H1 (cell line): Measurements from ENCODE around the gene COL5A1. TPM values are rescaled to one million over a fixed set of nuclear protein-coding genes. Genes with fewer than 3 reads are reported as not detected.

Experiments
- CTCF ChIA-PET: fragments of 300-600 bp; sonication (Branson Sonifier 250); formaldehyde crosslinking; loops from one replicate; lab custom pipeline; 2021; ENCODE audit not compliant: partially characterized antibody; lab: Charles Lee
- POLR2A ChIA-PET: fragments of 300-600 bp; sonication (Branson Sonifier 250); formaldehyde crosslinking; loops from one replicate; lab custom pipeline; 2021; ENCODE audit warnings: inconsistent platforms; ENCODE audit not compliant: partially characterized antibody; lab: Charles Lee
- DNase-seq, 2 experiments: peaks; one replicate each; pipeline versions ENCODE4 v3.0.0 to v3.0.0-alpha.2; 2010 to 2022; ENCODE audit warnings: low spot score in 2 of 2, low read depth in 1 of 2, mixed read lengths in 1 of 2
- FAIRE-seq: peaks from 2 replicates; lab custom pipeline; 2011; peaks lifted over from hg19 to GRCh38; lab: Jason Lieb, UNC
- H2AFZ ChIP-seq: 2 replicates; pipeline ENCODE4 v1.8.1; 2012; ENCODE audit warnings: low read length, inconsistent platforms
- H2AK5ac ChIP-seq: 2 replicates; pipeline ENCODE4 v1.6.1; 2013; ENCODE audit warnings: low read depth, low read length
- H2BK120ac ChIP-seq: replicated peaks from 2 replicates; pipeline ENCODE3; 2013; ENCODE audit warnings: low read depth, low read length, inconsistent platforms
- H2BK12ac ChIP-seq: 2 replicates; pipeline ENCODE4 v1.6.1; 2013; ENCODE audit warnings: low read depth, low read length
- H2BK15ac ChIP-seq: 2 replicates; pipeline ENCODE4 v1.6.1; 2013; ENCODE audit warnings: low read length
- H2BK20ac ChIP-seq: 2 replicates; pipeline ENCODE4 v1.6.1; 2013; ENCODE audit warnings: low read length
- H2BK5ac ChIP-seq: 2 replicates; pipeline ENCODE4 v1.6.1; 2013; ENCODE audit warnings: low read depth, low read length
- H3K14ac ChIP-seq: 2 replicates; pipeline ENCODE4 v1.6.1; 2013; ENCODE audit warnings: inconsistent platforms; ENCODE audit not compliant: insufficient read length
- H3K18ac ChIP-seq: 2 replicates; pipeline ENCODE4 v1.6.1; 2013; ENCODE audit warnings: low read length; ENCODE audit errors: extremely low read depth
- H3K23ac ChIP-seq: 2 replicates; pipeline ENCODE4 v1.6.1; 2013; ENCODE audit warnings: inconsistent platforms; ENCODE audit not compliant: insufficient read length
- H3K23me2 ChIP-seq: 2 replicates; pipeline ENCODE4 v1.6.1; 2013; ENCODE audit warnings: low read depth, low read length
- H3K27ac ChIP-seq: 2 replicates; pipeline ENCODE4 v1.6.1; 2011; ENCODE audit warnings: low read depth, low read length, inconsistent platforms
- H3K27me3 ChIP-seq, 4 experiments: replicated peaks in 1 of 4; 1 replicate in 1 of 4; 2 replicates in 3 of 4; pipeline versions ENCODE4 v1.6.1 to v1.8.1; 2011 to 2013; ENCODE audit warnings: low read length in 3 of 4, mild to moderate bottlenecking in 3 of 4, inconsistent platforms in 2 of 4, mixed read lengths in 2 of 4, moderate library complexity in 1 of 4; ENCODE audit not compliant: control insufficient read depth in 3 of 4, insufficient read depth in 3 of 4; ENCODE audit errors: extremely low read depth in 1 of 4
- H3K36me3 ChIP-seq, 4 experiments: 2 replicates each; pipeline versions ENCODE4 v1.6.1 to v1.8.1; 2011 to 2013; ENCODE audit warnings: mild to moderate bottlenecking in 4 of 4, low read length in 3 of 4, moderate library complexity in 2 of 4, control low read depth in 1 of 4, inconsistent platforms in 1 of 4; ENCODE audit not compliant: insufficient read depth in 4 of 4, control insufficient read depth in 2 of 4
- H3K4ac ChIP-seq: replicated peaks from 2 replicates; pipeline ENCODE3; 2013; ENCODE audit warnings: low read length, low read depth, mixed read lengths, inconsistent platforms; ENCODE audit not compliant: insufficient read length
- H3K4me1 ChIP-seq, 4 experiments: replicated peaks in 1 of 4; 1 replicate in 1 of 4; 2 replicates in 3 of 4; pipeline versions ENCODE4 v1.6.1 to v1.8.1; 2011 to 2013; ENCODE audit warnings: low read length in 3 of 4, inconsistent platforms in 2 of 4, mixed read lengths in 1 of 4; ENCODE audit not compliant: insufficient read depth in 4 of 4, control insufficient read depth in 3 of 4
- H3K4me2 ChIP-seq, 2 experiments: 2 replicates each; pipeline versions ENCODE4 v1.6.1 to v1.8.1; 2011 to 2013; ENCODE audit warnings: low read depth in 2 of 2, low read length in 2 of 2, control low read depth in 1 of 2, inconsistent platforms in 1 of 2, mild to moderate bottlenecking in 1 of 2; ENCODE audit not compliant: insufficient read depth in 1 of 2
- H3K4me3 ChIP-seq, 4 experiments: fragments of 200-600, 300-600 bp in 1 of 4; sonication (generic), shearing (Covaris generic), sonication (Bioruptor Twin) in 1 of 4; 2 replicates each; pipeline versions ENCODE4 v1.5.1 to v1.8.1; 2011 to 2016; ENCODE audit warnings: low read length in 4 of 4, low read depth in 3 of 4, control low read depth in 2 of 4, inconsistent platforms in 2 of 4, mild to moderate bottlenecking in 2 of 4, mixed read lengths in 1 of 4, moderate library complexity in 1 of 4; ENCODE audit not compliant: insufficient read depth in 2 of 4; ENCODE audit errors: extremely low read depth in 1 of 4
- H3K56ac ChIP-seq: replicated peaks from 2 replicates; pipeline ENCODE3; 2013; ENCODE audit warnings: low read depth, mild to moderate bottlenecking, mixed read lengths, low read length, inconsistent platforms; ENCODE audit not compliant: insufficient read length
- H3K79me1 ChIP-seq: 2 replicates; pipeline ENCODE4 v1.6.1; 2013; ENCODE audit warnings: low read depth, low read length, control low read depth
- H3K79me2 ChIP-seq, 2 experiments: 2 replicates each; pipeline versions ENCODE4 v1.6.1 to v1.8.1; 2012 to 2013; ENCODE audit warnings: low read length in 2 of 2, mild to moderate bottlenecking in 2 of 2, inconsistent platforms in 1 of 2; ENCODE audit not compliant: insufficient read depth in 2 of 2, control insufficient read depth in 1 of 2
- H3K9ac ChIP-seq, 4 experiments: replicated peaks in 1 of 4; 1 replicate in 1 of 4; 2 replicates in 3 of 4; pipeline versions ENCODE4 v1.6.1 to v1.8.1; 2011 to 2013; ENCODE audit warnings: low read depth in 3 of 4, low read length in 3 of 4, control low read depth in 2 of 4, mild to moderate bottlenecking in 2 of 4, moderate library complexity in 2 of 4, inconsistent platforms in 1 of 4; ENCODE audit errors: extremely low read depth in 1 of 4
- H3K9me3 ChIP-seq, 2 experiments: 2 replicates each; pipeline versions ENCODE4 v1.6.1 to v1.8.1; 2012 to 2013; ENCODE audit warnings: mild to moderate bottlenecking in 2 of 2, moderate library complexity in 2 of 2, control low read depth in 1 of 2, inconsistent platforms in 1 of 2, low read depth in 1 of 2, low read length in 1 of 2, mixed read lengths in 1 of 2; ENCODE audit not compliant: insufficient read depth in 2 of 2
- H4K20me1 ChIP-seq, 2 experiments: replicated peaks in 1 of 2; 2 replicates each; pipeline versions ENCODE3 to v1.8.1; 2011 to 2013; ENCODE audit warnings: inconsistent platforms in 2 of 2, low read length in 2 of 2, mild to moderate bottlenecking in 1 of 2; ENCODE audit not compliant: insufficient read depth in 2 of 2, control insufficient read depth in 1 of 2
- H4K5ac ChIP-seq: 2 replicates; pipeline ENCODE4 v1.6.1; 2013; ENCODE audit warnings: low read length, low read depth, mixed read lengths, inconsistent platforms; ENCODE audit not compliant: insufficient read length
- H4K8ac ChIP-seq: 2 replicates; pipeline ENCODE4 v1.8.0; 2013; ENCODE audit warnings: mild to moderate bottlenecking, moderate library complexity, low read length, inconsistent platforms; ENCODE audit not compliant: insufficient read depth; ENCODE audit errors: extremely low read depth
- H4K91ac ChIP-seq: replicated peaks from 2 replicates; pipeline ENCODE3; 2013; ENCODE audit warnings: low read length, mixed read lengths, inconsistent platforms; ENCODE audit not compliant: insufficient read length
- BACH1 ChIP-seq: IDR thresholded peaks from 2 replicates; pipeline ENCODE4 v1.6.1; 2012; ENCODE audit warnings: low read length, improper control_type of control experiment
- CBX5 ChIP-seq: fragments of 300-800, 300-1000 bp; sonication (generic); IDR thresholded peaks from 2 replicates; pipeline ENCODE4 v1.7.1; 2016; ENCODE audit warnings: antibody characterized with exemption, low read length, low read depth
- CTBP2 ChIP-seq: IDR thresholded peaks from 2 replicates; pipeline ENCODE4 v1.7.0; 2011; ENCODE audit warnings: borderline replicate concordance, mild to moderate bottlenecking, moderate library complexity, mixed read lengths, low read length; ENCODE audit not compliant: insufficient read depth, insufficient read length
- HDAC2 ChIP-seq, 2 experiments: fragments of 300-600 bp in 1 of 2; sonication (generic) in 1 of 2; IDR thresholded peaks; 2 replicates each; pipeline ENCODE4 v1.6.1; 2011 to 2012; ENCODE audit warnings: low read depth in 2 of 2, low read length in 2 of 2, mild to moderate bottlenecking in 2 of 2, moderate library complexity in 2 of 2, borderline replicate concordance in 1 of 2, inconsistent platforms in 1 of 2
- JUN ChIP-seq: IDR thresholded peaks from 2 replicates; pipeline ENCODE4 v1.6.1; 2011; ENCODE audit warnings: low read depth, mild to moderate bottlenecking, improper control_type of control experiment, low read length
- MAX ChIP-seq: IDR thresholded peaks from 2 replicates; pipeline ENCODE4 v1.6.1; 2012; ENCODE audit warnings: inconsistent platforms
- POLR2AphosphoS5 ChIP-seq: IDR thresholded peaks from 2 replicates; pipeline ENCODE4 v1.6.1; 2011; ENCODE audit warnings: low read depth, low read length
- RXRA ChIP-seq: IDR thresholded peaks from 2 replicates; pipeline ENCODE4 v1.6.1; 2011; ENCODE audit warnings: low read depth, mild to moderate bottlenecking, low read length, moderate library complexity; ENCODE audit not compliant: insufficient read depth
- SUZ12 ChIP-seq: fragments of 200-600 bp; sonication (generic); IDR thresholded peaks from 2 replicates; pipeline ENCODE4 v1.6.1; 2012; ENCODE audit warnings: mild to moderate bottlenecking, inconsistent platforms, low read length, moderate library complexity, mixed read lengths
- TAF7 ChIP-seq: optimal IDR thresholded peaks from 2 replicates; pipeline ENCODE3; 2011; ENCODE audit warnings: low read depth, mild to moderate bottlenecking, inconsistent platforms, low read length, moderate library complexity, borderline replicate concordance
- WGBS, 2 experiments: shearing (Covaris generic) in 1 of 2; methylation state at CpG; one replicate each; pipeline versions ENCODE4 v1.1.6 to v1.1.7; 2013 to 2015; ENCODE audit warnings: low lambda C conversion rate in 2 of 2, mixed read lengths in 2 of 2, inconsistent platforms in 1 of 2, low coverage in 1 of 2, missing lambda C conversion rate in 1 of 2; ENCODE audit not compliant: insufficient replicate concordance in 2 of 2, insufficient coverage in 1 of 2, insufficient read length in 1 of 2; ENCODE audit errors: extremely low coverage in 1 of 2, missing lambda C conversion rate in 1 of 2; 5-methylcytosine and 5-hydroxymethylcytosine counted together
- polyA plus RNA-seq, 7 experiments: library from polyadenylated mRNA; depleted of rRNA in 3 of 7; stranded (reverse) in 5 of 7; unstranded in 2 of 7; fragments of >200 nt in 5 of 7; fragments of 200-250 nt in 2 of 7; gene quantifications; 1 replicate in 5 of 7; 2 replicates in 1 of 7; 4 replicates in 1 of 7; pipeline versions ENCODE4 v1.2.1 to v1.2.3, GENCODE V29; 2011 to 2013; ENCODE audit warnings: missing spikeins in 2 of 7, mixed read lengths in 2 of 7
- total RNA-seq: library from RNA; stranded (reverse); fragmentation: NEBNext Ultra II Directional; extraction: Animal tissue kit (Norgen Biotek cat#: 25700); gene quantifications from 2 replicates; pipeline ENCODE4 v1.2.1, GENCODE V29; 2021
- TF ChIP-seq, protein P1 (sequence below): IDR thresholded peaks from 2 replicates; pipeline ENCODE4 v1.6.1; 2011; ENCODE audit warnings: low read depth, mild to moderate bottlenecking, low read length; ENCODE audit not compliant: insufficient read depth

COL5A1 gene
- total and polyA plus RNA-seq, 2 of the 8 experiments (the other 6 are each of a cell fraction or from before 2014, with no cell fraction given): 3.8 to 12.0 TPM

DNA sequence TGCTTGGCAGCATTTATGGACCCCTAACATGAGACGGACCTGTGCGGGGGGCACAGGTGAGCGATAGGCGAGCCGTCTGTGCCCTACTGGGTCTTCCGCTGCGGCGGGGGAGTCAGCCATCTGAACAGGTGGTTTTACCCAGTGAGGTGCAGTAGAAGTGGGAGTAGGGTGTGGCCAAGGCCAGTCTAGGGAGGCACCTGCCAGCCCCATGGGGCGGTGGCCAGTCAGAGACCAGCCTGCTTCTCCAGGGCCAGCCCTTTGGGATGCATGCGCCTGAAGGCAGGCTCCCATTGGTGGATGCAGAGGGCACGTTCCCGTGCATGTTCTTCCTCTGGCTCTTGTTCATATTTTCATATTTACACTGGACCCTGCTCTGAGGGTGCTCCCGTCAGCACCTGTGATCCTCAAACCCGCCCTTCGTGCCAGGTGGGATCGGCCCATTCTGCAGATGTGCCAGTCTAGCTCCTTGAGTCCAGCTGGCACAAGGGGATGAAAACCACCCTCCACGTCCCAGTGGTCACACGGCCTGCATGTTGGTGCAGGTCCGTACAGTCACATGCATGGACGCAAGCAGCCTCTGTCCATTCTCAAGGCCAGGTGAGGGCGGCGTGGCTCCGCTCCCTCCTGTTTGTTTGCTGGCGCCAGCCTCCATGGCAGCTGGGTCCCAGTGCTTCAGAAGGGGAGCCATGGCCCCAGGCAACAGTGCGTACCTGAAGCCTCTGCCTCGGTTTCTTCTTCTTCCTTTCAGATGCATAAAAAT lies 9.0 kb downstream of the COL5A1 start:
- Histone ChIP-seq H3K4me2 (no peak overlapping the region), H4K5ac (no peak overlapping the region), H3K56ac (no peak overlapping the region), H3K79me2 (no peaks in the 10 kb centered on the region), H3K23me2 (peaks cover 12% of the 10 kb centered on the region; the same call in 1 of the 2 replicates), H3K4ac (no peak overlapping the region), H3K27ac (no peak overlapping the region), H2AK5ac (peak overlapping the region; percentile 13; the same call in 1 of the 2 replicates), H3K4me1 (peaks cover 0 to 15% (median 1%) of the 10 kb centered on the region in 4 experiments; a peak in 6 of 7 replicates), H3K14ac (no peak overlapping the region), H2BK12ac (no peak overlapping the region), H3K4me3 (no peak overlapping the region), H3K9ac (no peak overlapping the region), H3K27me3 (no peaks in the 10 kb centered on the region), H2AFZ (no peak overlapping the region), H3K18ac (no peak overlapping the region), H3K36me3 (no peaks in the 10 kb centered on the region), H4K91ac (no peak overlapping the region), H4K20me1 (peaks cover 0 to 18% of the 10 kb centered on the region in 2 experiments), H4K8ac (no peak overlapping the region), H3K79me1 (peaks cover 5% of the 10 kb centered on the region; the same call in 1 of the 2 replicates), H2BK20ac (no peak overlapping the region), H2BK120ac (no peak overlapping the region), H3K9me3 (no peaks in the 10 kb centered on the region), H2BK5ac (no peak overlapping the region), H2BK15ac (no peak overlapping the region), H3K23ac (no peak overlapping the region)
- no peak for DNase-seq
- ChIA-PET CTCF (interaction anchor here (1.8 kb wide), 1 partner anchor 10 kb away, joined by 5 read pairs; no protein-coding TSS in a partner anchor), POLR2A (no interaction called here)
- WGBS, 2 experiments: 92% methylated on average over 26 of the region's 26 CpGs; no CpG with 5 or more reads in 1 of the 2 experiments
- no peak for FAIRE-seq
- TF ChIP-seq BACH1 (no peak), JUN (no peak), CBX5 (no peak), MAX (no peak), POLR2AphosphoS5 (no peak), RXRA (no peak), TAF7 (no peak), SUZ12 (no peak), CTBP2 (no peak), HDAC2 (IDR thresholded peaks at IDR 0.05; ENCODE audit: borderline replicate concordance in 1 of 2, low read depth in 2 of 2, low read length in 2 of 2) (no peak)
- TF ChIP-seq, protein P1, sequence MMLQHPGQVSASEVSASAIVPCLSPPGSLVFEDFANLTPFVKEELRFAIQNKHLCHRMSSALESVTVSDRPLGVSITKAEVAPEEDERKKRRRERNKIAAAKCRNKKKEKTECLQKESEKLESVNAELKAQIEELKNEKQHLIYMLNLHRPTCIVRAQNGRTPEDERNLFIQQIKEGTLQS: no peak
